IMR-90 (cell line): ENCODE data around the gene LPGAT1. TPM values are rescaled to one million over a fixed set of nuclear protein-coding genes. Genes with fewer than 3 reads are reported as not detected.

Experiments used
- ATAC-seq: fragments of 200-7000 bp; cut with Tn5 transposase; 2 replicates; pipeline ENCODE4 v1.9.1; 2020; ENCODE audit warnings: low read depth, mild to moderate bottlenecking, moderate library complexity
- BruUV-seq: library from RNA; stranded (reverse); fragments of 400-500 nt; replicated peaks from 2 replicates; lab custom pipeline; 2021; lab: Mats Ljungman, UMichigan
- CTCF ChIA-PET: fragments of 300-600 bp; formaldehyde crosslinking; extraction: SDS; loops from one replicate; lab custom pipeline; 2021; ENCODE audit warnings: antibody characterized with exemption; lab: Yijun Ruan, JAX
- POLR2A ChIA-PET: fragments of 300-600 bp; sonication (Branson Sonifier 250); formaldehyde crosslinking; loops from one replicate; lab custom pipeline; 2022; ENCODE audit warnings: antibody characterized with exemption; ENCODE audit not compliant: unreplicated experiment; lab: Charles Lee
- DNase-seq: peaks from one replicate; pipeline ENCODE4 v3.0.0; 2013
- H2AFZ ChIP-seq: replicated peaks from 2 replicates; pipeline ENCODE3; 2013; ENCODE audit warnings: low read length, mild to moderate bottlenecking; ENCODE audit not compliant: poor library complexity
- H2AK5ac ChIP-seq: 2 replicates; pipeline ENCODE4 v1.6.1; 2013; ENCODE audit warnings: low read depth, low read length, inconsistent platforms
- H2AK9ac ChIP-seq: replicated peaks from 2 replicates; pipeline ENCODE3; 2013; ENCODE audit warnings: mild to moderate bottlenecking, low read depth, low read length, moderate library complexity; ENCODE audit not compliant: poor library complexity
- H2BK120ac ChIP-seq: 2 replicates; pipeline ENCODE4 v1.6.1; 2013; ENCODE audit warnings: low read depth, low read length, inconsistent platforms
- H2BK15ac ChIP-seq: 3 replicates; pipeline ENCODE4 v1.6.1; 2013; ENCODE audit warnings: low read depth, low read length, inconsistent platforms
- H2BK20ac ChIP-seq: 2 replicates; pipeline ENCODE4 v1.6.1; 2013; ENCODE audit warnings: low read depth, mild to moderate bottlenecking, inconsistent platforms, low read length, moderate library complexity
- H2BK5ac ChIP-seq: 2 replicates; pipeline ENCODE4 v1.6.1; 2013; ENCODE audit warnings: mild to moderate bottlenecking, low read depth, low read length, inconsistent platforms; ENCODE audit not compliant: poor library complexity, severe bottlenecking
- H3K14ac ChIP-seq: replicated peaks from 2 replicates; pipeline ENCODE4 v1.6.1; 2013; ENCODE audit warnings: low read depth, low read length, inconsistent platforms
- H3K18ac ChIP-seq: 2 replicates; pipeline ENCODE4 v1.6.1; 2013; ENCODE audit warnings: low read depth, low read length, control low read depth
- H3K23ac ChIP-seq: 2 replicates; pipeline ENCODE4 v1.6.1; 2013; ENCODE audit warnings: low read depth, low read length, inconsistent platforms
- H3K27ac ChIP-seq: 2 replicates; pipeline ENCODE4 v1.5.1; 2013; ENCODE audit warnings: mild to moderate bottlenecking, control low read depth, low read length; ENCODE audit not compliant: insufficient read depth
- H3K27me3 ChIP-seq: 2 replicates; pipeline ENCODE4 v1.6.1; 2013; ENCODE audit warnings: low read length; ENCODE audit not compliant: control insufficient read depth, insufficient read depth
- H3K36me3 ChIP-seq: 2 replicates; pipeline ENCODE4 v1.6.1; 2013; ENCODE audit warnings: low read length, mixed read lengths; ENCODE audit not compliant: control insufficient read depth, insufficient read depth
- H3K4ac ChIP-seq: 2 replicates; pipeline ENCODE4 v1.6.1; 2013; ENCODE audit warnings: low read depth, low read length, inconsistent platforms
- H3K4me1 ChIP-seq: 2 replicates; pipeline ENCODE4 v1.6.1; 2013; ENCODE audit warnings: low read length, mixed read lengths; ENCODE audit not compliant: control insufficient read depth, insufficient read depth
- H3K4me2 ChIP-seq: 2 replicates; pipeline ENCODE4 v1.6.1; 2013; ENCODE audit warnings: low read depth, mild to moderate bottlenecking, control low read depth, low read length, moderate library complexity
- H3K4me3 ChIP-seq: 2 replicates; pipeline ENCODE4 v1.5.1; 2013; ENCODE audit warnings: low read depth, mild to moderate bottlenecking, control low read depth, low read length, moderate library complexity; ENCODE audit not compliant: insufficient read depth
- H3K56ac ChIP-seq: 2 replicates; pipeline ENCODE4 v1.6.1; 2013; ENCODE audit warnings: low read length, inconsistent platforms; ENCODE audit not compliant: insufficient read depth; ENCODE audit errors: extremely low read depth
- H3K79me1 ChIP-seq, 2 experiments: 2 replicates each; pipeline ENCODE4 v1.6.1; 2013; ENCODE audit warnings: low read length in 2 of 2, inconsistent platforms in 1 of 2, low read depth in 1 of 2
- H3K9ac ChIP-seq: 2 replicates; pipeline ENCODE4 v1.6.1; 2013; ENCODE audit warnings: low read depth, low read length, control low read depth
- H3K9me1 ChIP-seq: 2 replicates; pipeline ENCODE4 v1.6.1; 2013; ENCODE audit warnings: low read length, inconsistent platforms; ENCODE audit not compliant: insufficient read depth
- H3K9me3 ChIP-seq: 2 replicates; pipeline ENCODE4 v1.6.1; 2013; ENCODE audit warnings: low read length; ENCODE audit not compliant: control insufficient read depth, insufficient read depth
- H4K20me1 ChIP-seq: 2 replicates; pipeline ENCODE4 v1.6.1; 2013; ENCODE audit warnings: low read length, inconsistent platforms; ENCODE audit not compliant: insufficient read depth
- H4K5ac ChIP-seq: 2 replicates; pipeline ENCODE4 v1.6.1; 2013; ENCODE audit warnings: mild to moderate bottlenecking, low read depth, low read length, control low read depth
- H4K8ac ChIP-seq, 2 experiments: 2 replicates each; pipeline ENCODE4 v1.6.1; 2013; ENCODE audit warnings: low read depth in 2 of 2, low read length in 2 of 2, control low read depth in 1 of 2, inconsistent platforms in 1 of 2
- H4K91ac ChIP-seq: 2 replicates; pipeline ENCODE4 v1.6.1; 2013; ENCODE audit warnings: low read depth, low read length, inconsistent platforms; ENCODE audit not compliant: insufficient read depth
- BHLHE40 ChIP-seq: fragments of 150-350 bp; IDR thresholded peaks from 2 replicates; pipeline ENCODE4 v1.6.1; 2016; ENCODE audit warnings: mild to moderate bottlenecking, low read depth, low read length
- CEBPB ChIP-seq: IDR thresholded peaks from 2 replicates; pipeline ENCODE4 v1.6.1; 2012; ENCODE audit warnings: low read depth, low read length, improper control_type of control experiment
- CHD1 ChIP-seq: IDR thresholded peaks from 2 replicates; pipeline ENCODE4 v1.6.1; 2012; ENCODE audit warnings: low read depth, low read length, improper control_type of control experiment
- CTCF ChIP-seq: conservative IDR thresholded peaks from 2 replicates; pipeline ENCODE4 v1.5.1; 2012; ENCODE audit warnings: mild to moderate bottlenecking, low read depth, low read length, improper control_type of control experiment
- ELK1 ChIP-seq: fragments of 150-350 bp; IDR thresholded peaks from 2 replicates; pipeline ENCODE4 v1.6.1; 2016; ENCODE audit warnings: low read depth, mild to moderate bottlenecking, low read length, moderate library complexity, borderline replicate concordance
- FOS ChIP-seq: fragments of 150-350 bp; IDR thresholded peaks from 2 replicates; pipeline ENCODE4 v1.6.1; 2016; ENCODE audit warnings: low read depth, low read length
- MAFK ChIP-seq: IDR thresholded peaks from 2 replicates; pipeline ENCODE4 v1.6.1; 2012; ENCODE audit warnings: low read depth, low read length, improper control_type of control experiment
- MAZ ChIP-seq: IDR thresholded peaks from 2 replicates; pipeline ENCODE4 v1.6.1; 2012; ENCODE audit warnings: low read depth, mild to moderate bottlenecking, low read length, improper control_type of control experiment, moderate library complexity, borderline replicate concordance
- MXI1 ChIP-seq: IDR thresholded peaks from 2 replicates; pipeline ENCODE4 v1.6.1; 2012; ENCODE audit warnings: low read depth, mild to moderate bottlenecking, low read length, moderate library complexity, borderline replicate concordance
- NFE2L2 ChIP-seq: fragments of 150-350 bp; IDR thresholded peaks from 2 replicates; pipeline ENCODE4 v1.6.1; 2016; ENCODE audit warnings: low read depth, mild to moderate bottlenecking, low read length
- POLR2A ChIP-seq: IDR thresholded peaks from 2 replicates; pipeline ENCODE4 v1.6.1; 2012; ENCODE audit warnings: mild to moderate bottlenecking, low read depth, low read length
- RAD21 ChIP-seq: IDR thresholded peaks from 2 replicates; pipeline ENCODE4 v1.6.1; 2012; ENCODE audit warnings: low read length, improper control_type of control experiment
- RCOR1 ChIP-seq: IDR thresholded peaks from 2 replicates; pipeline ENCODE4 v1.6.1; 2012; ENCODE audit warnings: mild to moderate bottlenecking, low read length, improper control_type of control experiment; ENCODE audit not compliant: insufficient replicate concordance
- RFX5 ChIP-seq: IDR thresholded peaks from 2 replicates; pipeline ENCODE4 v1.8.0; 2012; ENCODE audit warnings: low read depth, mild to moderate bottlenecking, low read length, moderate library complexity
- SMC3 ChIP-seq: fragments of 150-350 bp; IDR thresholded peaks from 2 replicates; pipeline ENCODE4 v1.6.1; 2016; ENCODE audit warnings: low read depth, mild to moderate bottlenecking, antibody characterized with exemption, low read length, moderate library complexity
- USF2 ChIP-seq: fragments of 150-350 bp; IDR thresholded peaks from 2 replicates; pipeline ENCODE4 v1.6.1; 2017; ENCODE audit warnings: mild to moderate bottlenecking, antibody characterized with exemption, low read length, low read depth
- WGBS, 2 experiments: methylation state at CpG; one replicate each; pipeline versions ENCODE4 v1.1.5 to v1.1.7; 2013; ENCODE audit warnings: missing lambda C conversion rate in 2 of 2; ENCODE audit not compliant: insufficient read length in 1 of 2; ENCODE audit errors: extremely low coverage in 2 of 2; 5-methylcytosine and 5-hydroxymethylcytosine counted together
- dilution Hi-C: fragments of 300-500 bp; cut with HindIII; formaldehyde crosslinking; loops from one replicate; pipeline ENCODE4 v1.14.3; 2018; ENCODE audit warnings: low sequenced_read_pairs; ENCODE audit not compliant: unreplicated experiment
- in situ Hi-C: fragments of 300-500 bp; cut with MboI; formaldehyde crosslinking; loops from 3 replicates; pipeline ENCODE4 v1.14.3; 2019; ENCODE audit warnings: low sequenced_read_pairs, inconsistent platforms, mixed read lengths
- intact Hi-C: fragments of 100-400 bp; cut with micrococcal nuclease; formaldehyde crosslinking; loops from 2 replicates; pipeline ENCODE4 v1.10.0; 2022
- polyA plus RNA-seq, 3 experiments: library from polyadenylated mRNA; depleted of rRNA; stranded (reverse); fragments of >200 nt; gene quantifications; 2 replicates each; pipeline ENCODE4 v1.2.3, GENCODE V29; 2012; ENCODE audit warnings: low replicate concordance in 1 of 3
- total RNA-seq: library from RNA; depleted of rRNA; stranded (reverse); fragments of >200 nt; gene quantifications from 2 replicates; pipeline ENCODE4 v1.2.3, GENCODE V29; 2012

The LPGAT1 gene
- total and polyA plus RNA-seq, 2 of the 4 experiments (the other 2 are of a cell fraction), result 6.7 to 13.6 TPM

DNA sequence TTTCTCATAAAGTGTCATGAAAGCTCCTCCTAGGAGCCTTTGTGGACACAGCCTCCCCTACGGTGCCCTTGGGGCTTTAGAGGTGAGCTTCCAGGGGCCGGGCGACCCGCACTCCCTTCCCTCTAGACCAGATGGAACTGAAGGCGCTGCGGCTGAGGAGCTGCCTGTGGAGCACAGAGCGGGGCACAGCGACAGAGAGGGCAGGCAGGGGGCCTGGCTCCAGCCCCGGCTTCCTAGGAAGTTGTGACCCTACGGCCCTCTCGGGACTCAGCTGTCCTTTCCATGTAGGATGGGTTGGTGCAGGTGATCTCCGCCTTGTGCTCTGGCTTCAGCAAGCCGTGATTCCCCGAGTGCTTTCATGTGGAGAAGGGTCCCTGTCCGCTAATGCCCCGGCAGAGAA lies 131.5 kb downstream of the LPGAT1 start:
- ATAC-seq, result no peak
- Histone ChIP-seq H2AK9ac (no peak overlapping the region), H3K9me3 (no peaks in the 10 kb centered on the region), H3K79me1 (no peaks in the 10 kb centered on the region), H3K4me2 (no peak overlapping the region), H3K14ac (no peak overlapping the region), H4K91ac (no peak overlapping the region), H3K56ac (no peak overlapping the region), H3K4me1 (no peaks in the 10 kb centered on the region), H2AFZ (peak overlapping the region; percentile 34), H3K9me1 (no peaks in the 10 kb centered on the region), H2BK5ac (no peak overlapping the region), H3K4me3 (no peak overlapping the region), H4K5ac (no peak overlapping the region), H3K4ac (no peak overlapping the region), H2BK120ac (no peak overlapping the region), H3K27ac (no peak overlapping the region), H3K27me3 (peaks cover 20% of the 10 kb centered on the region), H4K8ac (no peak overlapping the region), H3K36me3 (no peaks in the 10 kb centered on the region), H4K20me1 (no peaks in the 10 kb centered on the region), H3K18ac (no peak overlapping the region), H2AK5ac (no peak overlapping the region), H2BK20ac (no peak overlapping the region), H3K23ac (no peak overlapping the region), H2BK15ac (no peak overlapping the region), H3K9ac (no peak overlapping the region)
- no peak for TF ChIP-seq CTCF
- no peak for TF ChIP-seq MAFK
- TF ChIP-seq USF2, result no peak
- TF ChIP-seq MAZ, result no peak
- no peak for TF ChIP-seq RFX5
- no peak for TF ChIP-seq BHLHE40
- no peak for TF ChIP-seq FOS
- TF ChIP-seq POLR2A, result no peak
- TF ChIP-seq CEBPB, result no peak
- TF ChIP-seq ELK1, result no peak
- TF ChIP-seq RCOR1, result no peak
- no peak for TF ChIP-seq MXI1
- TF ChIP-seq NFE2L2, result no peak
- no peak for TF ChIP-seq SMC3
- TF ChIP-seq CHD1, result no peak
- TF ChIP-seq RAD21, result no peak
- intact Hi-C loops, result loop anchor here (5.0 kb wide), 2 partner anchors 313 to 758 kb away; no protein-coding TSS in a partner anchor
- in situ Hi-C loops, result loop anchor here (25.0 kb wide), 1 partner anchor 663 kb away; no protein-coding TSS in a partner anchor
- BruUV-seq, result no TSS peak
- no peak for DNase-seq
- POLR2A ChIA-PET, result no interaction called here
- 60% methylated on average over 2 of the region's 16 CpGs; no CpG with 5 or more reads in 1 of the 2 experiments for whole genome bisulfite sequencing, 2 experiments
- dilution Hi-C loops, result no loop called here
- CTCF ChIA-PET, result interaction anchor here (0.7 to 2.0 kb wide), 12 partner anchors 8 to 391 kb away, joined by 3 to 8 read pairs (median 5); partner anchors contain the start of genes DTL and INTS7
